ENCODE data around the gene CFAP70. TPM values are rescaled to one million over a fixed set of nuclear protein-coding genes. Genes with fewer than 3 reads are reported as not detected.
A peak's percentile ranks its signal among the peaks of the same experiment; 100 is the strongest.
"Not testable (repeated sequence)": the region's sequence is repeated elsewhere in the genome, so short reads cannot be mapped to it uniquely, and the experiment has no call there.

CFAP70 gene
- total RNA-seq, 1 donor from 2014 or later, result 0.33 TPM

GRCh38 chr10:73368238-73368637 lies 9.6 kb upstream of the CFAP70 start:
- Mint-ChIP-seq H3K4me1 (peaks cover 9% of the 10 kb centered on the region), H3K27ac (no peak overlapping the region), H3K27me3 (no peaks in the 10 kb centered on the region), H3K36me3 (ENCODE audit: low read depth) (peaks cover 44% of the 10 kb centered on the region), H3K9me3 (no peaks in the 10 kb centered on the region), H3K4me3 (no peak overlapping the region)
- DNase-seq, result no peak
- intact Hi-C loops (cut with micrococcal nuclease), result no loop called here

- Mint-ChIP-seq H3K4me1 (peaks cover 11% of the 10 kb centered on the region), H3K36me3 (ENCODE audit: low read depth) (peaks cover 53% of the 10 kb centered on the region), H3K27me3 (no peaks in the 10 kb centered on the region), H3K4me3 (no peak overlapping the region), H3K9me3 (no peaks in the 10 kb centered on the region), H3K27ac (no peak overlapping the region)
- DNase-seq, result no peak
- intact Hi-C loops (cut with micrococcal nuclease), result no loop called here
Measured at GRCh38 chr10:73366381-73367298, 8.0 kb upstream of the CFAP70 start.

GRCh38 chr10:73364964-73365363 lies 6.3 kb upstream of the CFAP70 start:
- no peaks in the 10 kb centered on the region for H3K9me3 Mint-ChIP-seq
- no peak for DNase-seq
- no peak overlapping the region for H3K27ac Mint-ChIP-seq
- peaks cover 44% of the 10 kb centered on the region for H3K36me3 Mint-ChIP-seq (ENCODE audit: low read depth)
- intact Hi-C loops (cut with micrococcal nuclease), result no loop called here
- H3K27me3 Mint-ChIP-seq, result no peaks in the 10 kb centered on the region
- H3K4me1 Mint-ChIP-seq, result peaks cover 10% of the 10 kb centered on the region
- H3K4me3 Mint-ChIP-seq, result no peak overlapping the region

- H3K9me3 Mint-ChIP-seq, result no peaks in the 10 kb centered on the region
- intact Hi-C loops (cut with micrococcal nuclease), result loop anchor here (5.0 kb wide), 1 partner anchor 268 kb away; no protein-coding TSS in a partner anchor
- peaks cover 16% of the 10 kb centered on the region for H3K4me1 Mint-ChIP-seq
- H3K27me3 Mint-ChIP-seq, result peaks cover 11% of the 10 kb centered on the region
- DNase-seq, result no peak
- peaks cover 15% of the 10 kb centered on the region for H3K36me3 Mint-ChIP-seq (ENCODE audit: low read depth)
- H3K27ac Mint-ChIP-seq, result no peak overlapping the region
- peak overlapping the region; percentile 8 for H3K4me3 Mint-ChIP-seq
Measured at GRCh38 chr10:73359492-73359891, 828 bp upstream of the CFAP70 start.

- Mint-ChIP-seq H3K9me3 (no peaks in the 10 kb centered on the region), H3K27me3 (peaks cover 17% of the 10 kb centered on the region), H3K36me3 (ENCODE audit: low read depth) (peaks cover 13% of the 10 kb centered on the region), H3K27ac (peak overlapping the region; percentile 89), H3K4me1 (peaks cover 16% of the 10 kb centered on the region), H3K4me3 (peak overlapping the region; percentile 93)
- intact Hi-C loops (cut with micrococcal nuclease), result loop anchor here (1.0 to 5.0 kb wide), 3 partner anchors 56 to 269 kb away; partner anchors contain the start of gene ANXA7
- no peak for DNase-seq
Measured at GRCh38 chr10:73357821-73358220, 843 bp downstream of the CFAP70 start.

- H3K4me1 Mint-ChIP-seq, result peaks cover 14% of the 10 kb centered on the region
- H3K27me3 Mint-ChIP-seq, result peaks cover 17% of the 10 kb centered on the region
- no peak for DNase-seq
- intact Hi-C loops (cut with micrococcal nuclease), result loop anchor here (5.0 kb wide), 1 partner anchor 270 kb away; no protein-coding TSS in a partner anchor
- H3K36me3 Mint-ChIP-seq (ENCODE audit: low read depth), result peaks cover 6% of the 10 kb centered on the region
- H3K9me3 Mint-ChIP-seq, result no peaks in the 10 kb centered on the region
- no peak overlapping the region for H3K27ac Mint-ChIP-seq
- peak overlapping the region; percentile 93 for H3K4me3 Mint-ChIP-seq
Measured at GRCh38 chr10:73357166-73357565, 1.5 kb downstream of the CFAP70 start.

- intact Hi-C loops (cut with micrococcal nuclease), result no loop called here
- no peak overlapping the region for H3K27ac Mint-ChIP-seq
- peaks cover 2% of the 10 kb centered on the region for H3K27me3 Mint-ChIP-seq
- H3K9me3 Mint-ChIP-seq, result no peaks in the 10 kb centered on the region
- no peaks in the 10 kb centered on the region for H3K36me3 Mint-ChIP-seq (ENCODE audit: low read depth)
- no peak for DNase-seq
- H3K4me1 Mint-ChIP-seq, result no peaks in the 10 kb centered on the region
- no peak overlapping the region for H3K4me3 Mint-ChIP-seq
Measured at GRCh38 chr10:73344269-73344668, 14.4 kb downstream of the CFAP70 start.

- intact Hi-C loops (cut with micrococcal nuclease), result no loop called here
- DNase-seq, result no peak
- Mint-ChIP-seq H3K4me3 (no peak overlapping the region), H3K36me3 (ENCODE audit: low read depth) (no peaks in the 10 kb centered on the region), H3K9me3 (no peaks in the 10 kb centered on the region), H3K27me3 (peaks cover 2% of the 10 kb centered on the region), H3K27ac (no peak overlapping the region), H3K4me1 (no peaks in the 10 kb centered on the region)
Measured at GRCh38 chr10:73340121-73340520, 18.5 kb downstream of the CFAP70 start.

GRCh38 chr10:73339436-73339835 lies 19.2 kb downstream of the CFAP70 start:
- peaks cover 2% of the 10 kb centered on the region for H3K27me3 Mint-ChIP-seq
- DNase-seq, result no peak
- intact Hi-C loops (cut with micrococcal nuclease), result no loop called here
- H3K4me3 Mint-ChIP-seq, result no peak overlapping the region
- H3K4me1 Mint-ChIP-seq, result no peaks in the 10 kb centered on the region
- H3K27ac Mint-ChIP-seq, result no peak overlapping the region
- no peaks in the 10 kb centered on the region for H3K9me3 Mint-ChIP-seq
- no peaks in the 10 kb centered on the region for H3K36me3 Mint-ChIP-seq (ENCODE audit: low read depth)

- H3K9me3 Mint-ChIP-seq, result no peaks in the 10 kb centered on the region
- H3K27ac Mint-ChIP-seq, result no peak overlapping the region
- intact Hi-C loops (cut with micrococcal nuclease), result no loop called here
- no peaks in the 10 kb centered on the region for H3K4me1 Mint-ChIP-seq
- DNase-seq, result no peak
- no peak overlapping the region for H3K4me3 Mint-ChIP-seq
- no peaks in the 10 kb centered on the region for H3K36me3 Mint-ChIP-seq (ENCODE audit: low read depth)
- H3K27me3 Mint-ChIP-seq, result peaks cover 2% of the 10 kb centered on the region
Measured at GRCh38 chr10:73338801-73339368, 19.8 kb downstream of the CFAP70 start.

GRCh38 chr10:73333202-73333601 lies 25.5 kb downstream of the CFAP70 start:
- intact Hi-C loops (cut with micrococcal nuclease), result no loop called here

GRCh38 chr10:73332379-73332778 lies 26.3 kb downstream of the CFAP70 start:
- no peak for DNase-seq
- peaks cover 15% of the 10 kb centered on the region for H3K27me3 Mint-ChIP-seq
- H3K9me3 Mint-ChIP-seq, result no peaks in the 10 kb centered on the region
- intact Hi-C loops (cut with micrococcal nuclease), result no loop called here
- H3K36me3 Mint-ChIP-seq (ENCODE audit: low read depth), result no peaks in the 10 kb centered on the region
- no peak overlapping the region for H3K4me3 Mint-ChIP-seq
- H3K4me1 Mint-ChIP-seq, result no peaks in the 10 kb centered on the region
- no peak overlapping the region for H3K27ac Mint-ChIP-seq

More at GRCh38 chr10:73333202-73333601, 25.5 kb downstream of the CFAP70 start:
- H3K27me3 Mint-ChIP-seq, result peaks cover 15% of the 10 kb centered on the region
- no peaks in the 10 kb centered on the region for H3K4me1 Mint-ChIP-seq
- no peaks in the 10 kb centered on the region for H3K36me3 Mint-ChIP-seq (ENCODE audit: low read depth)
- no peak overlapping the region for H3K4me3 Mint-ChIP-seq
- H3K9me3 Mint-ChIP-seq, result no peaks in the 10 kb centered on the region
- H3K27ac Mint-ChIP-seq, result no peak overlapping the region
- no peak for DNase-seq

- intact Hi-C loops (cut with micrococcal nuclease); H3K9me3 Mint-ChIP-seq; H3K36me3 Mint-ChIP-seq (ENCODE audit: low read depth); H3K4me3 Mint-ChIP-seq; DNase-seq; H3K27ac Mint-ChIP-seq; H3K4me1 Mint-ChIP-seq: not testable (repeated sequence)
- peaks cover 12% of the 10 kb centered on the region for H3K27me3 Mint-ChIP-seq
Measured at GRCh38 chr10:73328523-73328922, 30.1 kb downstream of the CFAP70 start.

GRCh38 chr10:73325290-73325689 lies 33.4 kb downstream of the CFAP70 start:
- H3K4me1 Mint-ChIP-seq; H3K4me3 Mint-ChIP-seq; DNase-seq; intact Hi-C loops (cut with micrococcal nuclease); H3K9me3 Mint-ChIP-seq; H3K27ac Mint-ChIP-seq; H3K36me3 Mint-ChIP-seq (ENCODE audit: low read depth); H3K27me3 Mint-ChIP-seq: not testable (repeated sequence)

All from activated CD4-positive, alpha-beta T cell treated with anti-CD3 and anti-CD28 coated beads, Interleukin-2, amount 10 ng/mL, durations not matched to agents 24 days and 14 days (primary cell).